Gastroesophageal sphincter (tissue), 4 donors: Measurements from ENCODE around the gene ABHD17C. TPM values are rescaled to one million over a fixed set of nuclear protein-coding genes. Genes with fewer than 3 reads are reported as not detected.

ENCODE experiments used
- ATAC-seq: fragments of 150-250 bp; one replicate; pipeline ENCODE4 v1.9.1; 2016; ENCODE audit warnings: mild to moderate bottlenecking, moderate library complexity
- H3K27ac ChIP-seq, 4 donors: fragments of 200-600 bp; sonication (generic) in 3 of 4; 1 replicate in 3 of 4; 2 replicates in 1 of 4; pipeline ENCODE4 v1.5.1; 2016 to 2019
- H3K27me3 ChIP-seq: fragments of 200-600 bp; sonication (generic); one replicate; pipeline ENCODE4 v1.5.1; 2019
- H3K36me3 ChIP-seq, 2 donors: fragments of 200-600 bp; sonication (generic); one replicate each; pipeline ENCODE4 v1.5.1; 2019; ENCODE audit warnings: control low read depth in 1 of 2
- H3K4me1 ChIP-seq, 3 donors: fragments of 200-600 bp; sonication (generic); 1 replicate in 2 of 3; 2 replicates in 1 of 3; pipeline ENCODE4 v1.5.1; 2016 to 2019; ENCODE audit warnings: control low read depth in 2 of 3
- H3K4me3 ChIP-seq, 2 donors: fragments of 200-600 bp; sonication (generic); one replicate each; pipeline ENCODE4 v1.5.1; 2019; ENCODE audit warnings: mild to moderate bottlenecking in 1 of 2, moderate library complexity in 1 of 2
- H3K9me3 ChIP-seq, 3 donors: fragments of 200-600 bp; sonication (generic); one replicate each; pipeline ENCODE4 v1.5.1; 2017 to 2019; ENCODE audit warnings: control low read depth in 2 of 3
- CTCF ChIP-seq, 4 experiments: fragments of 200-600 bp in 2 of 4; fragments of 450-650 bp in 2 of 4; sonication (generic) in 1 of 4; IDR thresholded peaks; one replicate each; pipeline ENCODE4 v1.5.1; 2017 to 2019; ENCODE audit warnings: antibody characterized with exemption in 4 of 4, mild to moderate bottlenecking in 2 of 4, moderate library complexity in 2 of 4
- EP300 ChIP-seq: sonication (generic); formaldehyde crosslinking; IDR thresholded peaks from one replicate; pipeline ENCODE4 v1.6.1; 2017; ENCODE audit warnings: antibody characterized with exemption, mild to moderate bottlenecking
- POLR2A ChIP-seq, 2 donors: fragments of 450-650 bp; IDR thresholded peaks; one replicate each; pipeline ENCODE4 v1.6.1; 2017; ENCODE audit warnings: antibody characterized with exemption in 2 of 2, mild to moderate bottlenecking in 2 of 2, moderate library complexity in 1 of 2
- POLR2AphosphoS5 ChIP-seq: sonication (generic); formaldehyde crosslinking; IDR thresholded peaks from one replicate; pipeline ENCODE4 v1.6.1; 2017; ENCODE audit warnings: antibody characterized with exemption
- WGBS, 2 donors: methylation state at CpG; one replicate each; pipeline ENCODE4 v1.1.5; 2018; ENCODE audit warnings: low coverage in 1 of 2; 5-methylcytosine and 5-hydroxymethylcytosine counted together
- total RNA-seq, 4 donors: library from RNA; depleted of rRNA; stranded (reverse); fragments of >200 nt; gene quantifications; one replicate each; pipeline ENCODE4 v1.1.0, GENCODE V29; 2016

The ABHD17C gene
- total RNA-seq, 4 donors from 2014 or later = 1.4 to 5.4 (median 3.5) TPM

GRCh38 chr15:80742081-80742480, 47.0 kb downstream of the ABHD17C start:
- no peaks in the 10 kb centered on the region for H3K36me3 ChIP-seq
- no peak overlapping the region for H3K4me3 ChIP-seq
- WGBS, 2 donors = 90 to 92% methylated on average over 4 of the region's 4 CpGs
- no peaks in the 10 kb centered on the region for H3K27me3 ChIP-seq
- TF ChIP-seq POLR2A (IDR thresholded peaks at IDR 0.05) (no peak), EP300 (no peak), POLR2AphosphoS5 (no peak), CTCF (IDR thresholded peaks at IDR 0.05) (no peak)
- ATAC-seq = no peak
- H3K9me3 ChIP-seq = peaks cover 0 to 5% (median 0%) of the 10 kb centered on the region in 3 donors
- peaks cover 0 to 32% (median 0%) of the 10 kb centered on the region in 3 donors for H3K4me1 ChIP-seq
- no peak overlapping the region for H3K27ac ChIP-seq

GRCh38 chr15:80743189-80743833, 48.2 kb downstream of the ABHD17C start:
- ATAC-seq = no peak
- Histone ChIP-seq H3K4me3 (no peak overlapping the region), H3K27me3 (no peaks in the 10 kb centered on the region), H3K9me3 (peaks cover 0 to 5% (median 0%) of the 10 kb centered on the region in 3 donors), H3K27ac (no peak overlapping the region), H3K4me1 (peaks cover 0 to 26% (median 0%) of the 10 kb centered on the region in 3 donors), H3K36me3 (no peaks in the 10 kb centered on the region)
- WGBS, 2 donors = 88 to 96% methylated on average over 8 to 11 of the region's 11 CpGs
- TF ChIP-seq EP300 (no peak), POLR2A (IDR thresholded peaks at IDR 0.05) (no peak), CTCF (IDR thresholded peaks at IDR 0.05) (no peak), POLR2AphosphoS5 (no peak)

- WGBS, 2 donors = 58 to 68% methylated on average over 6 of the region's 6 CpGs
- Histone ChIP-seq H3K36me3 (peaks cover 0 to under 1% of the 10 kb centered on the region in 2 donors), H3K27me3 (no peaks in the 10 kb centered on the region), H3K9me3 (no peaks in the 10 kb centered on the region), H3K27ac (peak overlapping the region in 2 of 4 donors; percentile 25 to 30), H3K4me1 (peaks cover 0 to 26% (median 0%) of the 10 kb centered on the region in 3 donors), H3K4me3 (no peak overlapping the region)
- TF ChIP-seq EP300 (no peak), CTCF (IDR thresholded peaks at IDR 0.05) (no peak), POLR2AphosphoS5 (no peak), POLR2A (IDR thresholded peaks at IDR 0.05) (no peak)
- no peak for ATAC-seq
These were observed 49.3 kb downstream of the ABHD17C start for GRCh38 chr15:80744415-80744814.

- WGBS, 2 donors = 9 to 21% methylated on average over 1 of the region's 1 CpG
- H3K27ac ChIP-seq = peak overlapping the region in 2 of 4 donors; percentile 25 to 30
- no peaks in the 10 kb centered on the region for H3K9me3 ChIP-seq
- ATAC-seq = no peak
- TF ChIP-seq POLR2A (IDR thresholded peaks at IDR 0.05) (no peak), EP300 (no peak), CTCF (IDR thresholded peaks at IDR 0.05) (no peak), POLR2AphosphoS5 (no peak)
- no peak overlapping the region for H3K4me3 ChIP-seq
- H3K27me3 ChIP-seq = no peaks in the 10 kb centered on the region
- peaks cover 0 to 5% of the 10 kb centered on the region in 2 donors for H3K36me3 ChIP-seq
- peaks cover 0 to 26% (median 0%) of the 10 kb centered on the region in 3 donors for H3K4me1 ChIP-seq
These were observed 49.7 kb downstream of the ABHD17C start for GRCh38 chr15:80744826-80745225.

- 55 to 79% methylated on average over 1 of the region's 1 CpG for whole genome bisulfite sequencing, 2 donors
- ATAC-seq = no peak
These were observed 50.8 kb downstream of the ABHD17C start for GRCh38 chr15:80745888-80746287.

More at GRCh38 chr15:80745888-80746287, 50.8 kb downstream of the ABHD17C start:
- H3K36me3 ChIP-seq = peaks cover 0 to 15% of the 10 kb centered on the region in 2 donors
- peaks cover 0 to 26% (median 0%) of the 10 kb centered on the region in 3 donors for H3K4me1 ChIP-seq
- no peaks in the 10 kb centered on the region for H3K27me3 ChIP-seq
- H3K27ac ChIP-seq = no peak overlapping the region
- no peaks in the 10 kb centered on the region for H3K9me3 ChIP-seq
- TF ChIP-seq EP300 (no peak), CTCF (IDR thresholded peaks at IDR 0.05) (no peak), POLR2AphosphoS5 (no peak), POLR2A (IDR thresholded peaks at IDR 0.05) (no peak)
- no peak overlapping the region for H3K4me3 ChIP-seq
